ENCODE results near the gene STAC.

The STAC gene

DNA sequence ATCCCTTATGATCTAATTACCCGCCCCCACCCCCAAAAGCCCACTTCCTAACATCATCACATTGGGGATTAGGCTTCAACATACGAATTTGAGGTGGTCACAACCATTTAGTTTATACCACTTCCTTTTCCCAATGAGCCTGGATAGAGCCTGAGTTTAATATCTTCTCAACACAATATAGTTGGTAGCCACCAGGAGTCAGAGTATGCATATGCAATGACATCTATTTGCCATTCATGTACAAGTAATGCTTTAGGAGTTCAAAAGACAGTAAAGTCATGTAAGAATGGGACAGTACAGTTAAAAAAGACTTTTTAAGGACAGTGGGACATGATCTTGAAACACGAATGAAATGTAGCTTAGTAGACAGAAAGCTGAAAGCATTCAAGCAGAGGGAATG, 211.7 kb downstream of the STAC start:
- no peak for DNase-seq (ENCODE audit: low read depth in 2 of 2)

GRCh38 chr3:36595511-36595910, 215.2 kb downstream of the STAC start:
- no peak for DNase-seq (ENCODE audit: low read depth in 2 of 2)

GRCh38 chr3:36596419-36596818, 216.1 kb downstream of the STAC start:
- no peak for DNase-seq (ENCODE audit: low read depth in 2 of 2)

- DNase-seq (ENCODE audit: low read depth in 2 of 2), result no peak
Observed at GRCh38 chr3:36597422-36597821, 217.1 kb downstream of the STAC start.
